PC-9 (cell line): ENCODE data around the gene SCARF2.

Experiments used
- CTCF ChIP-seq: fragments of 200-600 bp; sonication (generic); conservative IDR thresholded peaks from 2 replicates; pipeline ENCODE4 v1.6.1; 2017; ENCODE audit warnings: mixed run types, antibody characterized with exemption, mild to moderate bottlenecking, moderate library complexity
- EZH2 ChIP-seq: fragments of 200-600 bp; sonication (generic); IDR thresholded peaks from 2 replicates; pipeline ENCODE4 v1.8.0; 2017; ENCODE audit warnings: antibody characterized with exemption, low read depth

GRCh38 chr22:20412474-20413216 lies 25.0 kb downstream of the SCARF2 start:
- TF ChIP-seq CTCF = no peak
- TF ChIP-seq EZH2 = no peak
